CD14-positive monocyte (primary cell): ENCODE measurements around the gene SAV1. TPM values are rescaled to one million over a fixed set of nuclear protein-coding genes. Genes with fewer than 3 reads are reported as not detected.
"Not testable (repeated sequence)": the region's sequence is repeated elsewhere in the genome, so short reads cannot be mapped to it uniquely, and the experiment has no call there.

Experiments used
- DNase-seq, 3 donors: peaks; one replicate each; pipeline ENCODE4 v3.0.0-alpha.2; 2011 to 2022
- H2AFZ ChIP-seq: 2 replicates; pipeline ENCODE4 v1.6.0; 2012; ENCODE audit warnings: mild to moderate bottlenecking, low read depth, low read length, inconsistent platforms; ENCODE audit not compliant: insufficient read depth, poor library complexity, severe bottlenecking
- H3K27ac ChIP-seq, 2 donors: 1 replicate in 1 of 2; 2 replicates in 1 of 2; pipeline ENCODE4 v1.5.1; 2012 to 2013; ENCODE audit warnings: low read length in 2 of 2, control low read depth in 1 of 2, inconsistent platforms in 1 of 2, low read depth in 1 of 2, mild to moderate bottlenecking in 1 of 2
- H3K27me3 ChIP-seq, 2 donors: one replicate each; pipeline versions ENCODE4 v1.6.0 to v1.6.1; 2011 to 2013; ENCODE audit warnings: low read length in 2 of 2; ENCODE audit not compliant: control insufficient read depth in 2 of 2, insufficient read depth in 2 of 2
- H3K36me3 ChIP-seq, 2 donors: replicated peaks in 1 of 2; 1 replicate in 1 of 2; 2 replicates in 1 of 2; pipeline versions ENCODE4 v1.5.1 to v1.6.1; 2012 to 2013; ENCODE audit warnings: low read length in 2 of 2, control low read depth in 1 of 2, inconsistent platforms in 1 of 2, mild to moderate bottlenecking in 1 of 2; ENCODE audit not compliant: insufficient read depth in 2 of 2, control insufficient read depth in 1 of 2
- H3K4me1 ChIP-seq, 2 donors: 1 replicate in 1 of 2; 2 replicates in 1 of 2; pipeline versions ENCODE4 v1.5.1 to v1.6.1; 2012 to 2013; ENCODE audit warnings: low read length in 2 of 2, control low read depth in 1 of 2, inconsistent platforms in 1 of 2, mild to moderate bottlenecking in 1 of 2, moderate library complexity in 1 of 2; ENCODE audit not compliant: insufficient read depth in 2 of 2, control insufficient read depth in 1 of 2
- H3K4me2 ChIP-seq: replicated peaks from 2 replicates; pipeline ENCODE3; 2012; ENCODE audit warnings: low read length, moderate library complexity, mild to moderate bottlenecking; ENCODE audit not compliant: poor library complexity, severe bottlenecking; ENCODE audit errors: extremely low read depth
- H3K4me3 ChIP-seq, 3 experiments: fragments of 200-600 bp in 1 of 3; sonication (generic) in 1 of 3; replicated peaks in 1 of 3; 1 replicate in 2 of 3; 2 replicates in 1 of 3; pipeline ENCODE4 v1.5.1; 2011 to 2013; ENCODE audit warnings: low read length in 3 of 3, mild to moderate bottlenecking in 3 of 3, control low read depth in 2 of 3, low read depth in 2 of 3, inconsistent platforms in 1 of 3, moderate library complexity in 1 of 3
- H3K79me2 ChIP-seq: 2 replicates; pipeline ENCODE4 v1.6.0; 2012; ENCODE audit warnings: mild to moderate bottlenecking, control low read depth, inconsistent platforms, low read length, moderate library complexity; ENCODE audit not compliant: insufficient read depth
- H3K9ac ChIP-seq: 2 replicates; pipeline ENCODE4 v1.6.0; 2017; ENCODE audit warnings: low read length, mild to moderate bottlenecking; ENCODE audit not compliant: insufficient read depth, poor library complexity, severe bottlenecking
- H3K9me3 ChIP-seq, 2 donors: replicated peaks in 1 of 2; 1 replicate in 1 of 2; 2 replicates in 1 of 2; pipeline versions ENCODE4 v1.5.1 to v1.6.1; 2012 to 2013; ENCODE audit warnings: low read length in 2 of 2, control low read depth in 1 of 2; ENCODE audit not compliant: control insufficient read depth in 1 of 2, insufficient read depth in 1 of 2
- H4K20me1 ChIP-seq: 2 replicates; pipeline ENCODE4 v1.6.0; 2012; ENCODE audit warnings: mild to moderate bottlenecking, low read length, control low read depth, moderate library complexity; ENCODE audit not compliant: insufficient read depth
- H3K27ac Mint-ChIP-seq, 7 donors: one replicate each; pipeline ENCODE4 v1.8.0; 2020; ENCODE audit warnings: mild to moderate bottlenecking in 7 of 7, mixed read lengths in 7 of 7, moderate library complexity in 6 of 7, inconsistent platforms in 2 of 7
- H3K27me3 Mint-ChIP-seq, 3 donors: one replicate each; pipeline ENCODE4 v1.8.0; 2021 to 2022; ENCODE audit warnings: low read depth in 3 of 3, mild to moderate bottlenecking in 3 of 3, mixed read lengths in 3 of 3, moderate library complexity in 3 of 3, inconsistent platforms in 1 of 3
- H3K36me3 Mint-ChIP-seq, 2 donors: one replicate each; pipeline ENCODE4 v1.8.0; 2020; ENCODE audit warnings: mixed read lengths in 2 of 2, inconsistent platforms in 1 of 2, mild to moderate bottlenecking in 1 of 2
- H3K4me1 Mint-ChIP-seq: one replicate; pipeline ENCODE4 v1.8.0; 2020; ENCODE audit warnings: mild to moderate bottlenecking, mixed read lengths
- H3K4me3 Mint-ChIP-seq, 2 donors: one replicate each; pipeline ENCODE4 v1.8.0; 2020; ENCODE audit warnings: mild to moderate bottlenecking in 2 of 2, mixed read lengths in 2 of 2, moderate library complexity in 1 of 2
- H3K9me3 Mint-ChIP-seq, 7 donors: one replicate each; pipeline ENCODE4 v1.8.0; 2020 to 2022; ENCODE audit warnings: mixed read lengths in 7 of 7, mild to moderate bottlenecking in 6 of 7, moderate library complexity in 6 of 7, inconsistent platforms in 2 of 7
- CTCF ChIP-seq: fragments of 200-600 bp; IDR thresholded peaks from one replicate; pipeline ENCODE4 v1.8.0; 2022; ENCODE audit warnings: antibody characterized with exemption, mild to moderate bottlenecking
- WGBS: methylation state at CpG from one replicate; pipeline ENCODE4 v1.1.5; 2013; ENCODE audit warnings: missing lambda C conversion rate; ENCODE audit not compliant: insufficient coverage; 5-methylcytosine and 5-hydroxymethylcytosine counted together
- intact Hi-C, 2 donors: fragments of 100-400 bp; cut with micrococcal nuclease; formaldehyde crosslinking; loops; one replicate each; pipeline versions ENCODE4 v1.15.0 to v1.15.1; 2023
- polyA plus RNA-seq, 3 donors: library from polyadenylated mRNA; depleted of rRNA in 1 of 3; unstranded in 2 of 3; stranded (reverse) in 1 of 3; fragments of 300-500 nt in 2 of 3; fragments of >200 nt in 1 of 3; fragmentation: Illumina TruSeq in 2 of 3; gene quantifications; 1 replicate in 2 of 3; 2 replicates in 1 of 3; pipeline ENCODE4 v1.2.3, GENCODE V29; 2012 to 2021

SAV1 gene
- polyA plus RNA-seq, 3 donors, result 1.8 to 5.1 (median 4.8) TPM

- DNase-seq, result no peak
- Histone ChIP-seq H3K4me1 (no peaks in the 10 kb centered on the region), H3K79me2 (no peaks in the 10 kb centered on the region), H3K4me3 (no peak overlapping the region), H4K20me1 (no peaks in the 10 kb centered on the region), H3K9me3 (peaks cover 6 to 22% of the 10 kb centered on the region in 2 donors), H3K27ac (no peak overlapping the region), H3K27me3 (no peaks in the 10 kb centered on the region), H3K36me3 (no peaks in the 10 kb centered on the region), H2AFZ (no peak overlapping the region), H3K4me2 (no peak overlapping the region), H3K9ac (no peak overlapping the region)
- WGBS, result no CpG with 5 or more reads among the region's 4 CpGs
- no peak for TF ChIP-seq CTCF
- Mint-ChIP-seq H3K4me3 (no peak overlapping the region), H3K27ac (no peak overlapping the region), H3K4me1 (no peaks in the 10 kb centered on the region), H3K9me3 (peaks cover 12 to 37% (median 27%) of the 10 kb centered on the region in 7 donors), H3K36me3 (no peaks in the 10 kb centered on the region), H3K27me3 (no peaks in the 10 kb centered on the region)
- intact Hi-C loops, result no loop called here
Measured at GRCh38 chr14:50697659-50698290, 29.7 kb upstream of the SAV1 start.

- H3K27me3 ChIP-seq, H2AFZ ChIP-seq, H3K4me1 Mint-ChIP-seq, H3K36me3 ChIP-seq, H3K9ac ChIP-seq, H3K4me1 ChIP-seq, intact Hi-C loops, H3K4me3 ChIP-seq, H3K27me3 Mint-ChIP-seq, DNase-seq, H3K27ac Mint-ChIP-seq, H3K4me3 Mint-ChIP-seq, H3K4me2 ChIP-seq, H3K27ac ChIP-seq, H4K20me1 ChIP-seq, H3K79me2 ChIP-seq, H3K36me3 Mint-ChIP-seq: not testable (repeated sequence)
- WGBS, result 95% methylated on average over 3 of the region's 3 CpGs
- peaks cover 9 to 35% (median 25%) of the 10 kb centered on the region in 7 donors for H3K9me3 Mint-ChIP-seq
- H3K9me3 ChIP-seq, result peaks cover 6 to 12% of the 10 kb centered on the region in 2 donors
Measured at GRCh38 chr14:50694260-50694659, 26.2 kb upstream of the SAV1 start.
